B cell (primary cell): Measurements from ENCODE around the gene MRM1. TPM values are rescaled to one million over a fixed set of nuclear protein-coding genes. Genes with fewer than 3 reads are reported as not detected.

ENCODE experiments used
- ATAC-seq: fragments of 200-7000 bp; cut with Tn5 transposase; one replicate; pipeline ENCODE4 v1.10.0; 2021; ENCODE audit warnings: low read depth, mild to moderate bottlenecking, moderate number of reproducible peaks, moderate library complexity
- CTCF ChIA-PET: fragments of 350-600 bp; sonication (Branson Sonifier 250); formaldehyde crosslinking; loops from one replicate; lab custom pipeline; 2021; ENCODE audit warnings: antibody characterized with exemption, inconsistent platforms; lab: Charles Lee
- POLR2A ChIA-PET: fragments of 350-600 bp; sonication (Branson Sonifier 250); formaldehyde crosslinking; loops from one replicate; lab custom pipeline; 2021; ENCODE audit warnings: antibody characterized with exemption; lab: Charles Lee
- DNase-seq: peaks from one replicate; pipeline ENCODE4 v3.0.0; 2013
- H2AFZ ChIP-seq: 2 replicates; pipeline ENCODE4 v1.6.1; 2012; ENCODE audit warnings: mild to moderate bottlenecking, low read depth, low read length; ENCODE audit not compliant: insufficient read depth, poor library complexity, severe bottlenecking
- H3K27ac ChIP-seq, 2 donors: 1 replicate in 1 of 2; 2 replicates in 1 of 2; pipeline ENCODE4 v1.5.1; 2012 to 2013; ENCODE audit warnings: low read length in 2 of 2, mild to moderate bottlenecking in 2 of 2, moderate library complexity in 1 of 2
- H3K27me3 ChIP-seq, 4 experiments: fragments of 200-600 bp in 1 of 4; sonication (generic) in 1 of 4; replicated peaks in 1 of 4; 1 replicate in 2 of 4; 2 replicates in 2 of 4; pipeline versions ENCODE4 v1.6.1 to v1.7.0; 2013 to 2016; ENCODE audit warnings: low read length in 3 of 4, mild to moderate bottlenecking in 2 of 4, mixed read lengths in 1 of 4, moderate library complexity in 1 of 4; ENCODE audit not compliant: insufficient read depth in 4 of 4, control insufficient read depth in 3 of 4; ENCODE audit errors: control extremely low read depth in 1 of 4
- H3K36me3 ChIP-seq, 2 experiments: replicated peaks in 1 of 2; 1 replicate in 1 of 2; 2 replicates in 1 of 2; pipeline versions ENCODE4 v1.6.1 to v1.7.1; 2013; ENCODE audit warnings: low read length in 1 of 2; ENCODE audit not compliant: insufficient read depth in 2 of 2, control insufficient read depth in 1 of 2; ENCODE audit errors: control extremely low read depth in 1 of 2, extremely low read depth in 1 of 2
- H3K4me1 ChIP-seq, 2 donors: fragments of 200-600 bp in 1 of 2; sonication (generic) in 1 of 2; 1 replicate in 1 of 2; 2 replicates in 1 of 2; pipeline versions ENCODE4 v1.5.1 to v1.6.1; 2013 to 2017; ENCODE audit warnings: low read length in 2 of 2; ENCODE audit not compliant: control insufficient read depth in 2 of 2, insufficient read depth in 2 of 2
- H3K4me2 ChIP-seq: replicated peaks from 2 replicates; pipeline ENCODE3; 2012; ENCODE audit warnings: mild to moderate bottlenecking, low read depth, low read length; ENCODE audit not compliant: poor library complexity, severe bottlenecking
- H3K4me3 ChIP-seq, 5 experiments: fragments of 200-600 bp in 1 of 5; sonication (generic) in 1 of 5; 1 replicate in 3 of 5; 2 replicates in 2 of 5; pipeline versions ENCODE4 v1.5.1 to v1.7.0; 2011 to 2016; ENCODE audit warnings: low read length in 4 of 5, mild to moderate bottlenecking in 4 of 5, low read depth in 2 of 5, control low read depth in 1 of 5, moderate library complexity in 1 of 5; ENCODE audit not compliant: insufficient read depth in 1 of 5; ENCODE audit errors: control extremely low read depth in 1 of 5, extremely low read depth in 1 of 5
- H3K79me2 ChIP-seq: fragments of 200-600 bp; sonication (generic); one replicate; pipeline ENCODE4 v1.6.0; 2016; ENCODE audit warnings: low read length; ENCODE audit not compliant: control insufficient read depth, insufficient read depth
- H3K9ac ChIP-seq: fragments of 200-600 bp; sonication (generic); 2 replicates; pipeline ENCODE4 v1.6.1; 2017; ENCODE audit warnings: mild to moderate bottlenecking, low read length, moderate library complexity
- H3K9me3 ChIP-seq, 3 donors: one replicate each; pipeline versions ENCODE4 v1.6.1 to v1.7.1; 2013; ENCODE audit warnings: low read length in 2 of 3; ENCODE audit not compliant: control insufficient read depth in 2 of 3, insufficient read depth in 1 of 3; ENCODE audit errors: control extremely low read depth in 1 of 3
- H4K20me1 ChIP-seq: 2 replicates; pipeline ENCODE4 v1.6.0; 2012; ENCODE audit warnings: mild to moderate bottlenecking, low read length; ENCODE audit not compliant: insufficient read depth, control insufficient read depth, poor library complexity, severe bottlenecking
- H3K27ac Mint-ChIP-seq: one replicate; pipeline ENCODE4 v1.8.0; 2021; ENCODE audit warnings: mixed read lengths
- H3K27me3 Mint-ChIP-seq: one replicate; pipeline ENCODE4 v1.8.0; 2021; ENCODE audit warnings: mixed read lengths
- H3K4me1 Mint-ChIP-seq: one replicate; pipeline ENCODE4 v1.8.0; 2021; ENCODE audit warnings: mixed read lengths
- H3K4me3 Mint-ChIP-seq: one replicate; pipeline ENCODE4 v1.8.0; 2021; ENCODE audit warnings: mixed read lengths
- H3K9me3 Mint-ChIP-seq: one replicate; pipeline ENCODE4 v1.8.0; 2022; ENCODE audit warnings: mixed read lengths; ENCODE audit not compliant: insufficient read depth
- EZH2 ChIP-seq: IDR thresholded peaks from 2 replicates; pipeline ENCODE4 v1.6.1; 2012; ENCODE audit warnings: borderline replicate concordance, low read depth, mild to moderate bottlenecking, moderate library complexity, low read length; ENCODE audit not compliant: insufficient read depth, poor library complexity, severe bottlenecking
- WGBS: methylation state at CpG from one replicate; pipeline ENCODE4 v1.1.5; 2013; ENCODE audit warnings: missing lambda C conversion rate; ENCODE audit not compliant: insufficient coverage; 5-methylcytosine and 5-hydroxymethylcytosine counted together
- intact Hi-C: fragments of 100-400 bp; cut with micrococcal nuclease; formaldehyde crosslinking; loops from one replicate; pipeline ENCODE4 v1.10.0; 2022
- polyA plus RNA-seq: library from polyadenylated mRNA; depleted of rRNA; stranded (reverse); fragments of >200 nt; gene quantifications from 2 replicates; pipeline ENCODE4 v1.2.3, GENCODE V29; 2012
- total RNA-seq, 2 donors: library from RNA; stranded (reverse); fragments of 120-200 nt in 1 of 2; gene quantifications; 1 replicate in 1 of 2; 2 replicates in 1 of 2; pipeline versions ENCODE4 v1.2.3 to v1.2.4, GENCODE V29; 2013 to 2022
- TF ChIP-seq, protein P1 (sequence below): fragments of 200-600 bp; IDR thresholded peaks from one replicate; pipeline ENCODE4 v1.8.0; 2022; ENCODE audit warnings: antibody characterized with exemption, mild to moderate bottlenecking

The MRM1 gene
- total and polyA plus RNA-seq, 2 donors (not counting 1 experiment from before 2014, with no cell fraction given), result 9.1 to 14.4 TPM

DNA sequence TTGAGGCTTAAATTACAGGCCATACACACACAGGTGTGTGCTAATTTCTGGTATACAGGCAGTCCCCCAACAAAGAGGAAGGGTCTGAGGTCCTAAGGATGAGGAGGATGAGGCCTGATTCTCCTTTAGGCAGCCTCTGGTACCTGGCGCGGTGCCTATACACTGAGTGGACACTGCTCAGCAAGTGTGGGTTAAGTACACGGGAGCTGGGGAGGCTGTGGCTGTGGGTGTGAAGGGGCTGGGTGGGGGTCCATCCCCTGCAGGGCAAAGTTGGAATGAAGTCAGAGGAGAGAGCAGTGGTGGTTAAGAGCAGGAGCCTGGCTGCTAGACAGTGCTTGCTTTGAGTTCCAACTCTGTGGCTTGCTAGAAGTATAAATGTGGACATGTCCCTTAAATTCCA is 10.9 kb downstream of the MRM1 start:
- DNase-seq (no peak), ATAC-seq (no peak)
- Histone ChIP-seq H2AFZ (no peak overlapping the region), H3K4me3 (no peak overlapping the region), H3K9ac (no peak overlapping the region), H3K27me3 (no peaks in the 10 kb centered on the region), H3K27ac (no peak overlapping the region), H3K4me1 (peaks cover 0 to 12% of the 10 kb centered on the region in 2 donors), H3K79me2 (no peaks in the 10 kb centered on the region), H4K20me1 (no peaks in the 10 kb centered on the region), H3K9me3 (no peaks in the 10 kb centered on the region), H3K4me2 (no peak overlapping the region), H3K36me3 (no peaks in the 10 kb centered on the region)
- intact Hi-C loops, result no loop called here
- 93% methylated on average over 3 of the region's 3 CpGs for WGBS
- CTCF ChIA-PET, result interaction anchor here (0.5 kb wide), 1 partner anchor 369 kb away, joined by 3 read pairs; no protein-coding TSS in a partner anchor
- Mint-ChIP-seq H3K4me3 (no peak overlapping the region), H3K27ac (no peak overlapping the region), H3K4me1 (peaks cover 11% of the 10 kb centered on the region), H3K27me3 (no peaks in the 10 kb centered on the region), H3K9me3 (no peaks in the 10 kb centered on the region)
- TF ChIP-seq EZH2, result no peak
- TF ChIP-seq, protein P1, sequence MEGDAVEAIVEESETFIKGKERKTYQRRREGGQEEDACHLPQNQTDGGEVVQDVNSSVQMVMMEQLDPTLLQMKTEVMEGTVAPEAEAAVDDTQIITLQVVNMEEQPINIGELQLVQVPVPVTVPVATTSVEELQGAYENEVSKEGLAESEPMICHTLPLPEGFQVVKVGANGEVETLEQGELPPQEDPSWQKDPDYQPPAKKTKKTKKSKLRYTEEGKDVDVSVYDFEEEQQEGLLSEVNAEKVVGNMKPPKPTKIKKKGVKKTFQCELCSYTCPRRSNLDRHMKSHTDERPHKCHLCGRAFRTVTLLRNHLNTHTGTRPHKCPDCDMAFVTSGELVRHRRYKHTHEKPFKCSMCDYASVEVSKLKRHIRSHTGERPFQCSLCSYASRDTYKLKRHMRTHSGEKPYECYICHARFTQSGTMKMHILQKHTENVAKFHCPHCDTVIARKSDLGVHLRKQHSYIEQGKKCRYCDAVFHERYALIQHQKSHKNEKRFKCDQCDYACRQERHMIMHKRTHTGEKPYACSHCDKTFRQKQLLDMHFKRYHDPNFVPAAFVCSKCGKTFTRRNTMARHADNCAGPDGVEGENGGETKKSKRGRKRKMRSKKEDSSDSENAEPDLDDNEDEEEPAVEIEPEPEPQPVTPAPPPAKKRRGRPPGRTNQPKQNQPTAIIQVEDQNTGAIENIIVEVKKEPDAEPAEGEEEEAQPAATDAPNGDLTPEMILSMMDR, result no peak
- POLR2A ChIA-PET, result no interaction called here

DNA sequence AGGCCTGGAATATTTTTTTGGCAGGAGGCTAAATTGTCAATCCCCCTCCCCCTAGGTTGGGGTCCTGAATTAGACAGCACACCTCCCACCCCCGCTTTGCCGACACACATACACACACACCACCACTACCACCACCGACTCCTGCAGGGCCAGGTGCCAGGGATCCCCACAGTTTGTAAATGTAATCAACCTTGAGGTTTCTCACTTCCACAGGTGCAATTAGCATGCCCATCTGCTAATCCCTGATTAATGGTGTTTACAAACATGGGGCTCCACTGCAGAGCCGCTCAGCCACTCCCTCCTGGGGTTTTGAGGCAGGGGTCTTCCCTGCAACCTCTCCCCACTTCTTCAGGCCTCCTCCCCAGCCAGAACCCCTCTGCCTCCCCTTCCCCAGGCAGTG is 11.8 kb downstream of the MRM1 start:
- DNase-seq (no peak), ATAC-seq (no peak)
- Mint-ChIP-seq H3K4me1 (peaks cover 11% of the 10 kb centered on the region), H3K27ac (no peak overlapping the region), H3K4me3 (no peak overlapping the region), H3K27me3 (no peaks in the 10 kb centered on the region), H3K9me3 (no peaks in the 10 kb centered on the region)
- TF ChIP-seq, protein P1, result no peak
- TF ChIP-seq EZH2, result no peak
- no peaks in the 10 kb centered on the region for H3K9me3 ChIP-seq
- no peak overlapping the region for H3K9ac ChIP-seq
- CTCF ChIA-PET, result no interaction called here
- 82% methylated on average over 4 of the region's 4 CpGs for WGBS
- H3K79me2 ChIP-seq, result no peaks in the 10 kb centered on the region
- H2AFZ ChIP-seq, result no peak overlapping the region
- no peaks in the 10 kb centered on the region for H3K36me3 ChIP-seq
- no peak overlapping the region for H3K4me3 ChIP-seq
- H3K27me3 ChIP-seq, result no peaks in the 10 kb centered on the region
- intact Hi-C loops, result no loop called here
- no peaks in the 10 kb centered on the region for H4K20me1 ChIP-seq
- POLR2A ChIA-PET, result no interaction called here
- H3K27ac ChIP-seq, result no peak overlapping the region
- H3K4me1 ChIP-seq, result peaks cover 0 to 12% of the 10 kb centered on the region in 2 donors
- H3K4me2 ChIP-seq, result no peak overlapping the region
